Measurements from ENCODE around the gene ASB13.
"Not testable (repeated sequence)": the region's sequence is repeated elsewhere in the genome, so short reads cannot be mapped to it uniquely, and the experiment has no call there.

ASB13 gene

DNA sequence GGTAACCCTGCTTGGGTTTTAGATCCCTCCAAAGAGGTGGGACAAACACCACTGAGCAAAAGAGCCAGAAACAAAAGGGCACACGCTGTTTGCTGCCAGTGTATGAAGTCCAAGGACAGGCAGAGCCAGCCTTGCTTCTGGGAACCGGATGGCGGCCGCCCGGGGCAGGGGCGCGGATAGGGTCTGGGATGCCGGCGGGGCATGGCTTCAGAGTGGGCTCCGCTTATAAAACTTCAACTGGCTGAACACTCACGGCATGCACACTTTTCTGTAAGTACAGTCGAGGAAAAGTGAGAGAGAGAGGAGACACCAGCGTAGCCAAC, 62.6 kb downstream of the ASB13 start:
- DNase-seq = no peak

DNA sequence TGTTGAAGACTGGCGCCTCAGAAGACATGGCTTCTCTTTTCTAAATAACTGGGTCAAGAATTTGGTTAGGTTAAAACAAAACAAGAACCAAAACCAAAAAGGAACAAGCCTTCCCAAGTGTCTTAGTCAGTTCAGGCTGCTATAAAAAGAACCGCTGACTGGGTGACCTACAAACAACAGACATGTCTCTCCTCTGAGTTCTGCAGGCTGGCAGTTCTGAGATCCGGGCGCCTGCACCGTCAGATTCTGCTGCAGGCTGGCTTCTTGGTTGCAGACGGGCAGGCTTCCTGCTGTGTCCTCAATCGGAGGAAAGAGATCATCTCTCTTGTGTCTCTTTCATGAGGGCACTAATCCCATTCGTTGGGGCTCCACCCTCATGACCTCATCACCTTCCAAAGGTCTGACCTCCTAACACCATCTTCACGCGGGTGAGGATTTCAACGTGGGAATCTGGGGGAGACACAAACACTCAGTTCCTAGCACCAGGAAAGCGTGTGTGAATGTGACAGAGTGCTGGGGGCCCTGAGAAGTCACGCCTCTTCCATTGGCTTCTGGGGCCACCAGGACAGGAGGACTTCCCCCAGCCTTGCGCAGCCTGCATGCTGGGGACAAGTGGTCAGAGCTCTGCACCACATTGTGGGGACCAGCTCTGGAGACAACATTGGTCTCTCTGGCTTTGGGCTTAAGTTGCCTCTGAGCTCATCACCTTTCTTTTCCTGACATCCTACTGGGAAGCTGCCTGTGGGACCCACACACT, 63.1 kb downstream of the ASB13 start:
- no peak for DNase-seq

DNA sequence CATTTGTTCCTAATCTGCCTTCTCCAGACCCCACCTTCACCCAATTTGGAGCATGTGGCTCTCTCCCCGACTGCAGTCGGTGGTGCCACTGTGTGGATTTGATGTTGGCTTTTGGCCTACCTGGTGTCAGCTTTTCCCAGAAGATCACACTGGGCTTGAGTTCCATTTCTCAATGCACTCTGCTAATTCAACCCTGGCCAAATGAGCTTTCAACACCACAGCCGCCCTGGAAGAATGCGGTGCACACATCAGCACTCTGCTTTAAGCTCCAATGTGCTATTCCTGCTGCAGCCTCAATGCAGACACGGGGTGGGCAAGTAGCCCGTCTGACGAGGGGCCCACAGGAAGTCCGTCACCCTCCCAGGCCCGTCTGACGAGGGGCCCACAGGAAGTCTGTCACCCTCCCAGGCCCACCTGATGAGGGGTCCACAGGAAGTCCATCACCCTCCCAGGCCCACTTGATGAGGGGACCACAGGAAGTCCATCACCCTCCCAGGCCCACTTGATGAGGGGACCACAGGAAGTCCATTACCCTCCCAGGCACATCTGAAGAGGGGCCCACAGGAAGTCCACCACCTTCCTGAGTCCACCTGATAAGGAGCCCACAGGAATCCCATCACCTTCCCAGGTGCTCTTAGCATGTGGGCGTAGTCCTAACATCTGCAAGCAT, 64.4 kb downstream of the ASB13 start:
- DNase-seq = no peak

DNA sequence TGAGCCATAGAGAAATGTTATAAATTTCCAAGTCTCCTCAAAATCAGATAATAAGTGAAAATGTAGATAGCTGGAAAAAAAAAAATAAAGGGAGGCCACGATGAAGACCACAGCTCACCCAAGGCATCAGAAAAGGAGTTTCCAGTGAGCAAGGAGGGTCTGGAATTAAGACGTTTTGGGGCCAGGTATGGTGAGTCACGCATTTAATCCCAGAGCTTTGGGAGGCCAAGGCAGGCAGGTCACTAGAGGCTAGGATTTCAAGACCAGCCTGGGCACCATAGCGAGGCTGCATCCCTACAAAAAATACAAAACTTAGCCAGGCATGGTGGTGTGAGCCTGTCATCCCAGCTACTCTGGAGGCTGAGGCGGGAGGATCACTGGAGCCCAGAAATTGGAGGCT, 65.5 kb downstream of the ASB13 start:
- no peak for DNase-seq

DNA sequence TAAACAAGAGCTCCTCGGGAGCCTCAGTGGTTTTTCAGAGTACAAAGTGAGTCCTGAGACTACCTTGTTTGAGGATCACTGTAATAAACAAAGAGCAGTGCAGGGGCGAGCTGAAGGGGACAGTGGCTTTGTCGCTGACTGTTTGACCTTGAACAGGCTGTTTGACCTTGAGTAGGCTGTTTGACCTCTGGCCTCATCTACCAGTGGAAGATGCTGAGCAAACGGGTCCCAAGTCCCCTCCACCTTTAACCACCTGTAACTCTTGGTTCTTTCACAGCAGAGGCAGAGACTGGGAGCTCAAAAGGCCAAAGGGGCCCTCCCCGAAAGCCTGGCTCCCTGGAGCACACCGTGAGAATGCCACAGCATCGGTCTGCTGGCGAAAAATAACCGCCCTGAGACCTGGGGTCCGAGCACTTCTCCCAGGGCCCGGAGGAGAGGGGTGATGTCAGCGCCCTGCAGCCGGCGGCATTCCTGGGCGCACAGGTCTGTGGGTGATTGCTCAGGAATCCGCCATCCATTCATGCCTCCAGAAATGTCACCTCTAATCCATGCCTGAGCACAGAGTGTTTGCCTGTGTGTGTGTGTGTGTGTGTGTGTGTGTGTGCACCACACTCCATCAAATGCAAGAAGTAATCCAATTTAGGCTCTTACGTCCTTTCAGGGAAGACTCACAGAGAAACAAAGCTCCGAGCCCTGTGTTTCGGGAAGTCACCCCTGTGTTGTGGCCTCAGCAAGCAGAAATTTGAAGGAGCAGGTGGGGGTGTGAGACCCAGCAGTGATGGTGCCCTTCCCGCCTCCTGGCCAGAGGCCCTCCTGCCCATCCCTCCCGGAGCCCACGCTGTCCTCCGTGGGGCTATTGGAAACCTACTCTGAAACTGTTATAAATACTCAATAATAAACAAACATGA, 66.5 kb downstream of the ASB13 start:
- no peak for DNase-seq

DNA sequence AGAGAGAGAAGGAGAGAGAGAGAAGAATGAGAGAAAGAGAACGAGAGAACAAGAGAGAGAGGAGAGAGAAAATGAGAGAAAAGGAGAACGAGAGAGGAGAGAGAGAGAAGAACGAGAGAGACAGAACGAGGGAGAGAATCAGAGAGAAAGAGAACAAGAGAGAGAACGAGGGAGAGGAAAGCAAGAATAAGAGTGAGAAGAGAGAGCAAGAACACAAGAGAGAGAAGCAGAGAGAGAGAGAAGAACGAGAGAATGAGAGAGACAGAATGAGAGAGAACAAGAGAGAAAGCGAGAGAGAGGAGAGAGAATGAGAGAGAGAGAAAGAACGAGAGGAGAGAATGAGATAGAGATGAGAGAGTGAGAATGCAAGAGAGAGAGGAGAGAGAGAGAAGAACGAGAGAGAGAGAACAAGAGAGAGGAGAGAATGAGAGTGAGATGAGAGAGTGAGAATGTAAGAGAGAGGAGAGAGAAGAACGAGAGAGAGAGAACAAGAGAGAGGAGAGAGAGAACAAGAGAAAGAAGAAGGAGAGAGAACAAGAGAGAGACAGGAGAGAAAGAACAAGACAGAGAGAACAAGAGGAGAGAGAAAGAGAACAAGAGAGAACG, 68.2 kb downstream of the ASB13 start:
- DNase-seq = no peak

DNA sequence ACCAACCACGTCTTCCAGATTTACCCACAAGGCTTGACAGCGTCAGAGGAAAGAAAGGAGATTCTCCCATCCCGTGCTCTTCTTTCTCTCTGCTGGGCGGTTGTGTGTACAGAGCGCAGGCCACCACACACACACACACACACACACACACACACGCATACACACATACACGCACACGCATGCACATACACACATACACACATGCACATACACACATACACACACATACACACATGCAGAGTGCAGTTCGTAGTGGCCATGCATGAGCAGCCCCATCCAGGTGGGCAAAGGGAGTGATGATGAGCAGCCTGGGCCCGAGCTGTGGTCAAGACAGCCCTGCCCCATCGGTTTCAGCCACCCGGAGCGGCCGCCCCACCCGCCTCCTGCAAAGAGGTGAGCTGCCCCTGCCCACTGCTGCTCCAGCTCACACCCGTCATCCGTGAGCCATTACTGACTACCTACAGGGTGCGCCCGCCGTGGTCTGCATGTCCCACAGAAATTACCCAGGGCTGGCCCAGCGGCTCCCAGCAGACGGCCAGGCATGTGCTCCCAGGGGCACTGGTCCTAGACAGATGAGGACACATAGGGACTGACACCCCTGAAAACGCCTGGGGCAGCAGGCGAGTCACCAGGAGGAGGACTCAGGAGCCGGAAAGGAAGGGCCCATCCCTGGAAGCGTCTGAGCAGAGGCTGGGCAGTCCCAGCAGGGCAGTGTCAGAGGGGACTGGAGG, 69.6 kb downstream of the ASB13 start:
- DNase-seq = no peak

DNA sequence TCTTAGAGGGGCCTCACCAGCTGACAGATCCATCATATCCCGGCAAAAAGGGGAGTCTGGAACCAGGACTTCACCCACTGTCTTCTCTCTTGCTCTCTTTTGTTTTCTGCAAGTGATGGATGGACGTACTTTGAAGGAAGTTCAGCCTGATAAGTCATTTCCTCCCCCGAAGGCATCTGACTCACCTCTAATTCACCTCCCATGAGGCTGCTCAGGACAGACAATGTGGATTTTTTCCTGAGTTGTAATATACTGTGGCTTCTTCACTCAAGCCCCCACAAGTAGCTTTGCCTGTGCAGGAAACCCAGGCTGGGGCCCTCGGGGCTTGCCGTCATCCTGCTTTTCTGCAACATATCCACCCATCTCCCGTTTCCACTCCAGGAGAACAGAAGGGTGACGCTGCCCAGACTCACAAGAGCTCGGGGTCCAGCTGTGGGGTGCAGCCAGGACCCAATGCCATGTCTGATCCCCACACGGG, 70.4 kb downstream of the ASB13 start:
- DNase-seq = no peak

DNA sequence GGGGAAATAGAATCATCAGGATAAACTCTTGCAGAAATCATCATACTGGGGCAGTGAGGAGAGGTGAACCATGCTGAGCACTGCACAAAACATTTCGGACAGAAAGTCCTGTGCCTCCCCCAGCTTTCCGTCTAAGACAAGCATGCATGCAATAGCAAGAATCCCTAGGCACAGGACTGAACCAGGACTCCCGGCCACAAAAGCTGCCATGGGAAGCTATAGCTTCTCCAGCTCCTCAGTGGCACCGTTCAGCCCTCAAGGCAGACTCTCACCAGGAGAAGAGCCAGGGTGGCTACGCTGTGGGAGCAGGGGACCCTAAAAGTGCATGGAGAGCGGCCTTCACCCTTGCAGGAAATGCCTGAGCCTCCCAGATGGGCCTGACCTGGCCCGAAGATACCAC, 70.8 kb downstream of the ASB13 start:
- DNase-seq = no peak

DNA sequence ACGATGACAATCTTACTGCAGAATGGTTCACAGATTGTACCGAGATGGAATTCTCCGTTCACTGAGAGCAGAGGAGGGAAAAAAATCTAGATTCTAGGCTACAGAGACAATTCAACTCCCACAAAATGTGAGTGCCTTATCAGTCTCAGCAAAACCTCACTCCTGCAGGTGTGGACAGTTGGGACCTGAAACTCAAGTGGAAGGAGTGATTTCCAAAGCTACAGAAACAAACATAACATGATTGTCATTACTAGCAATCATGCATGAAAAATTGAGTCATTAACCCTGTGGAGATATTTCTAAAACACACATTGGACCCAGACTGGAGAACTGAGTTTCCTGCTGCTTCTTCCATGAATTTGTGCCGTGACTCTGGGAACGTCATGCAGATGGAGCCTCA, 71.3 kb downstream of the ASB13 start:
- no peak for DNase-seq

DNA sequence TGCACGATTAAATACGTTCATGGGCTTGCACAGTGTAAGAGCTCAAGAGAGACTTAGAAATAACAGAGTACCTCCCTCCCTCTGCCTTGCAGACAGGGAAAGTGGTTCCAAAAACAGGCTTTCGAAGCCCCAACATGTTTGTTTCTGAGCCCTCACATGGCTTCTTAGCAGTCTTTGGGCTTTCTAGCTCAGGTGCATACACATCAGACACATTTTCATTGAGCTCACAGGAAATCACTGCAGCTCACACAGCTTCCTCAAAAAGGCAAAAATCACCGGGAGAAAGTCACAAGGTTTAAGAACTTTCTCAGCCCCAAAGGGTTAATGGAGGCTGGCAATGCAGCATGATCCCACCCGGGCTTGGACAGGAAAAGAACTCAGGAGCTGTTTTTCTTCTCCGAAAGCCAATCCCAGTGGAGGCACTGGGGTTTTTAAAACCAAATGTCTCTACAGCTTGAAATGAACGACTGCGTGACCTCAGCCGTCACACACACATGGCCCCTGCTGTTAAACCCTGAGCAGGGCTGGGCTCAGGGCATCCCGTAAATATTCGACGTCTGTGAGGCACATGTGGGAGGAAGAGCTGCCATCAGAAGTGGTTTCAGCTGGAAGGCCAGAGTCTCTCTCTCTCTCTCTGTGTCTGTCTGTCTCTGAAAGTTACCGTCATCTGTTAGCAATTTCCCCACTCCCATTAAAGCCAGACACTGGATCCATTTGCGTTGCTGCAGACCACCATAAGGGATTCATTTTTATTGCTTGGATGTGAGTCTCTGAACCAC, 71.9 kb downstream of the ASB13 start:
- DNase-seq = no peak

DNA sequence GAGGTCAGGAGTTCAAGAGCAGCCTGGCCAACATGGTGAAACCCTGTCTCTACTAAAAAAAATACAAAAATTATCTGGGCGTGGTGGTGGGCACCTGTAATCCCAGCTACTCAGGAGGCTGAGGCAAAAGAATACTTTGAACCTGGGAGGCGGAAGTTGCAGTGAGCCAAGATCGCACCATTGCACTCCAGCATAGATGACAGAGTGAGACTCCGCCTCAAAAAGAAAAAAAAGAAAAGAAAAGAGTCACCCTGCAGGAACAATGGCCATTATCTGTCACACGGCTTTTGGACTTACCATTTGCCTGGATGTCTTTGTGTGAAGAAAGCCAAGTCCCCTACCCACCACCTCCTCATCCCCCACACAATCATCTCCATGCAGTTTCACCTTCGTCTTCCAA, 73.0 kb downstream of the ASB13 start:
- DNase-seq = not testable (repeated sequence)

DNA sequence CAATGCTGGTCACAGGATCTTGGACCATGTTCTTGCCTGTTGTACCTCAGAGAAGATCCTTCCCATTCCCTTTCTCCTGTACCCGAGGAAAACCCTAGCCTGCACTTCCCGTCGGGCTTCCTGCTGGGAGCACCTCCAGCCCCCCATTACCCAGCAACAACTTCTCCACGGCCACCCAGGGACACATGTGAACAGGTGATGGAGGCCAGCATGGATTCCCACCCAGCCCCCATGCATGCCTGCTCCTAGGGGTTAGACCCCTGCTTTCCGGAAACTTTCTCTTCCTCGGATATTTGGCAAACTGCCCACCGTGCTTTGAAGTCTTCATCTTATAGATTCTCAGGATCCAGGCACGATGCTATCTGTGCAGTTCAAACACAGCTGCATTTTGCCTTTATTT, 74.3 kb downstream of the ASB13 start:
- DNase-seq = no peak

DNA sequence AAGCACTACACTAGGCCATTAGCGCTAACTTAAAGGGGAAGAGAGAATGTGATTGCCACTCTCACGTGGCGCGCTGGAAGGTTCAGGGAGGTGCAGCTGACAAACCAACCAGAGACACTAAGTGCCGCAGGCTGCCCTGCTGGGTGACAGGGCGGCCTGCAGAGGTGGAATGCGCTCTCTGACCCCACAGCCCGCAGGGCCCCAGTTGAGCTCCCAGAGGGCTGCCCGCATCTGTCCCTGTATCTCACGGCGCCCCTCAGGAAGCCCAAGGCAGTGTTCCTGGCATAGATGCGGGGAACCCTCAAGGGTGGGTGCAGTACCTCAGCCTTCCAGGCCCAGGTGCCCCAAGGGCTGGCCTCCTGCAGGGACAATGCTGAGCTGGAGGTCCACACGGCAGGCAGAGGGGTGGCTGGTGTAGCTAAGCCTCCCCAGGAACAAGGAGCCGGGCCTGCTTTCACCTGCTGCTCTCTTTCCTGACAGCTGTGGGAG, 75.0 kb downstream of the ASB13 start:
- no peak for DNase-seq

DNA sequence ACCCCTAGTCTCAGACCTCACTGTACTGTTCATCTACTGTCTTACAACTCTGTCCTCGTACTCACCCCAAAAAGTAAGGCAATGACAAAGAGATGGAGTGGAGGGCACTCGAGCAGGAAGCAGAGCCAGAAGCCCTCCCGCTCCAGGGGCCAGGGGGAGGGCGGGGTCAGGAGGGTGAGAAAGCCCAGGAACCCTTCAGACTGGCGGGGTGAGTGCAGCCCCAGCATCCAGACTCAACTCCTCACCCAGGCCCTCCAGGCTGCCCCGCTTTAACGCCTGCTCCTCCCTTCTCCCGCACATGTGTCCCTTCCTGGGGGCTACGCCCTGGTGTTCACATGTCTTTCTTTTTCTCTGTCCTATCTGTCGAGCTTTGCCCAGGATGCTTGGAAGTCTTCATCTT, 75.6 kb downstream of the ASB13 start:
- DNase-seq = no peak

DNA sequence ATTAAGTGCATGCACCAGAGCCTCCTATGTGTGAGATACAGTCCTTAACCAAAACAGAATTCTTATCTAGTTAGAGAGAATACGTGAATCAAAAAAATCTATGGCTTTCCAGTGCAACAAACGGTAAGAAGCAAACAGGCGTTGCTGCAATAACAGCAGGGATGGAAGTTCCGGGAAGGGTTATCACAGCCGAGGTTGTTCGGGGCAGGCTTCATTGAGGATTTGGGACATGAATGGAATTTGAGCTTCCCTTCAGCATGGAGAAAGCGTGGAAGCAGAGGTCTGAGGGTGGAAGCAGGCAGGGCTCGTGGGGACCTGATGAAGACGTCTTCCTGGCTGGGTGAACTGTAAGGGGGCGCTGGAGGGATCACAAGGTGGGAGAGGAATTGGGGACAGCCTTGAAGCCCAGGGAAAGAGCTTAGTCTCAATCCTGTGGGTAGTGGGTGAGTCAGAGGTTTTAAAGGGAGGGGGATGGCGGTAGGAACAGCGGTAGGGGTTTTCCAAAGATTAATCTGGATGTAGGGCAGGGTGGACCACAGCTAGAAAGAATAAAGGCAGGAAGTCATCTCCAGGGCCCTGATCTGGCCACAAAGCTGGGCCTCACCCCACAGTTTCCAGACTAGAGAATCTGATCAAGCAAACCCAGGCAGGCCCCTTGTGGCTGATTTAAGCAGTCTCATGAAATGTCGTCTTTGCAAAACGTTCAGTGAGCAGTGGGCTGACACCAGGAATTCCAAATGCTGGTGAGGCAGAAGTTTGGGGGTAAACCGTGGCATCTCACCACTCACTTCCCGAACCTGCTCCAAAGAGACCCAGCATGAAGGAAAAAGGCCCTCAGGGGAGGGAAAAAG, 76.5 kb downstream of the ASB13 start:
- no peak for DNase-seq

DNA sequence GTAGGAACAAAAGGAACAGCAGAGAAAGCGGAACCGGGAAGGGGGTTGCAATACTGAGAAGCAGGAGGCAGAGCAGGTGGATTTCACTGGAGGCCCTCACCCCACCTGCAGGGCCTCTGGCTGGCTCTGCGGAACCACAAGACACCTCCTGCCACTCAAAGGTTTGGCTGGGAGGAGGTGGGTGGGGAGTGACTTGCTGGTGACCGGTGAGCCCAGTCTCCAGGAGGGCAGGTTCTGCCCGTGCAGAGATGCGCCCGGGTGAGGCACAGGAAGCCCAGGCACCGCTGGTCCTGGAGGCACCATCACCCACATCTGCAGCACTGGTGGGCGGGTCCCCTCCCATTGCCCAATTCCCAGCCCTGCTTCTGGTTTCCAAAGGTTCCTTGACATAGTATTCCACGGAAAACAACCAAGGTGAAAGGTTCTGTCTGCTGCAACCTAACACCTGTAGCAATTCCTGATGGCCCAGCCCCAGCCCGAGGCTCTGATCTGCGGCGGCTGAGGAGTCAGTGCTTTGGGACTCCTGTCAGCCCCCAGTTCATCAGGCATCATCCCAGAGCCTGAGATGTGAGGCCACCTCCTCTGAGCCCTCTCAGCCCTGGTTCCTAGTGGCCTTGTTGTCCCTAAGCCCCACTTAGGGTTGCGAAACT, 77.3 kb downstream of the ASB13 start:
- DNase-seq = no peak

All from stimulated activated CD4-positive, alpha-beta T cell treated with anti-CD3 and anti-CD28 coated beads, Interleukin-2, amount 100 ng/mL, for 48 hours (primary cell).